HG02938 (cell line): ENCODE results near the gene SLC25A21.

Experiments
- ATAC-seq: cut with Tn5 transposase; IDR thresholded peaks from one replicate; pipeline ENCODE4 v1.9.1; 2021; ENCODE audit warnings: mild to moderate bottlenecking, moderate library complexity; ENCODE audit not compliant: unreplicated experiment

The SLC25A21 gene

DNA sequence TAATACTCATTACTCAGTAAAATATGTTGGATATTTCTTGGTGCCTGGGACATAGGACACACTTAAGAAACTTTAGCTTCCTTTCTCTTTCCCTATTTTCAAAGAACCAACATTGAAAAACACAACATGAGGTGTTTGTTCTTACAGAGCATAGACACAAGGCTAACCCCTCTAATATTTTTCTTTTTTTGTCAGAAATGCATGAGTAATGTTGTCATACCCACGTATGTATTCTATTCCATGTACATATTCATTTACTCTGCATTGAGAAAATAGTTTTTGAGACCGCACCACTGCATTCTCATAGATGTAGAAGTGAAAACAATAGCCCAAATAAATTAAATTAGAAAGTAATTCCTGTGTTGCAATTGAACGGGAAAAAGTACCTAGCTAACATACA lies 497.7 kb downstream of the SLC25A21 start:
- ATAC-seq: no peak

- ATAC-seq: no peak
These were observed 500.3 kb downstream of the SLC25A21 start for GRCh38 chr14:36672095-36672494.

DNA sequence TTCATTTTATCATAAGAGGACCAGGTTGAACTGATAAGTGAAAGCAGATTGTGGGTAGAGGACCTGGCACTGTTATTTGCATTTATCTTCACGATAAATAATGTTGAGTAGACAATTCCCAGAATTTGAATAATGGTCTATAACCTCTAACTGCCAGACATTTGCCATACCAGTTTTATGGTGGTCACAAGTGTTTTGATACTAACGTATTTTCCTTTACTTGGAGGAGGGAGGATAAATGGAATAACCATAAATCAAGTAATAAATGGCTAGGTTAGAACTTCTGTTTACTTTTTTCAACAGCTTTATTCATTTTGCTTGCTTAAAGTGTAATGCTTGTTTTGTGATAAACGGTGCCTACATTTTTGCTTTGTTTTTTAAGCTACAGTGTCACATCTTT lies 501.3 kb downstream of the SLC25A21 start:
- no peak for ATAC-seq

GRCh38 chr14:36667679-36668078 lies 504.7 kb downstream of the SLC25A21 start:
- no peak for ATAC-seq

DNA sequence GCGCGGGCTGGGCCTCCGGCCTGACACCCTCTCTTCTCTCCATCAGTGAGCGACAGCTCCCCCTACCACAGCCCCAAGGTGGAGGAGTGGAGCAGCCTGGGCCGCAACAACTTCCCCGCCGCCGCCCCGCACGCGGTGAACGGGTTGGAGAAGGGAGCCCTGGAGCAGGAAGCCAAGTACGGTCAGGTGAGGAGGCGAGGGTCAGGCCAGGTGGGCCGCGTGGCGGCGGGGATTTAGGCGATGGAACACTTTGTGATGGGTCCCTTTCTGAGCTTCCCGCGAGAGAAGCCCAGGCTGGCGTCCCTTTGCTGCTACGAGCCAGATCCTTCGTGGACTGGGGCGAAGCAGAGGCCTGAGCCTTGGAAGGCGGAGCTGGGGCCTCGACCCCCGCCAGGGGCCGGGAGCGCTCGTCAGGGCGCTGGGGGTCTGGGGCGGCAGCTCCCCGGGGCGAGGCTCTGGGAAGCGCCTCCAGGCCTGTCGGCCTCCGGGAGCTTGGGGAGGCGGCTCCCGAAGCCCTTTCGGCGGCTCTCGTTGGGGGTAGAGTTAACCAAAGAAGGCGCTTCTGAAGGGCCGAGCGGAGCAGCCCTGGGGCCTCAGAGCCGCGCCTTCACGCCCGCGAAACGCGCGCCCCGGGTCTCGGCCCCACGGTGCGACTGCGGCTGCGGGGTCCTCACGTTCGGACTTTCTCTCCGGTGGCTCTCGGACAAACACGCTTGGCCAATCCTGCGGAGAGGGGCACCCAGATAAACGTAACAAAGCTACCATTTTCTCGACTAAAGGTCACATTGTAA lies 505.8 kb downstream of the SLC25A21 start:
- ATAC-seq: no peak

DNA sequence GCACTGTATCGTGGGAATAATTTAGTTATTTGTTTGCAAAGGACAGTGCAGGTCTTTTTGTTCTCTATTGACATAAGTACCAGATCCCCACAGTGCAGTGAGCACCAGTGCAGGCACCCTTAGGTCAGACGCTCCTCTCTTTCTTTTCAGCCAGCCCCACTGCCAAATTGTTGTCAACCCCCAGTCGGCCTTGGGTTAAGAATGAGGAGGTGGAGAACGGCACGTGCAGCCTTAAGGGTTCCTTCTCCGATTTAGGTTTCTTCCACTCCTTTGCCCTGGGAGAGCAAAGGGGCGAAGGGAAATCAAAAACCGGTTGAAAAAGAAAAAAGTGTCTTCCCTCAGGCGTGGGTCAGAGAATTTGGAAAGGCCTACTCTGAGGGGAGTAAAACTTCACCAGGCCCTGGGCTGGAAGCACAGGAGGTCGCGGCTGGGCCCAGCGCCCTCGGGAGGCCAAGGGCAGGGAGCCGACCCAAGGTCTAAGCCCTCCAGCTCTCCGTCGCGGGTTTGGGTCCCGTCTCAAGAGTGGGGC lies 506.5 kb downstream of the SLC25A21 start:
- ATAC-seq: no peak

DNA sequence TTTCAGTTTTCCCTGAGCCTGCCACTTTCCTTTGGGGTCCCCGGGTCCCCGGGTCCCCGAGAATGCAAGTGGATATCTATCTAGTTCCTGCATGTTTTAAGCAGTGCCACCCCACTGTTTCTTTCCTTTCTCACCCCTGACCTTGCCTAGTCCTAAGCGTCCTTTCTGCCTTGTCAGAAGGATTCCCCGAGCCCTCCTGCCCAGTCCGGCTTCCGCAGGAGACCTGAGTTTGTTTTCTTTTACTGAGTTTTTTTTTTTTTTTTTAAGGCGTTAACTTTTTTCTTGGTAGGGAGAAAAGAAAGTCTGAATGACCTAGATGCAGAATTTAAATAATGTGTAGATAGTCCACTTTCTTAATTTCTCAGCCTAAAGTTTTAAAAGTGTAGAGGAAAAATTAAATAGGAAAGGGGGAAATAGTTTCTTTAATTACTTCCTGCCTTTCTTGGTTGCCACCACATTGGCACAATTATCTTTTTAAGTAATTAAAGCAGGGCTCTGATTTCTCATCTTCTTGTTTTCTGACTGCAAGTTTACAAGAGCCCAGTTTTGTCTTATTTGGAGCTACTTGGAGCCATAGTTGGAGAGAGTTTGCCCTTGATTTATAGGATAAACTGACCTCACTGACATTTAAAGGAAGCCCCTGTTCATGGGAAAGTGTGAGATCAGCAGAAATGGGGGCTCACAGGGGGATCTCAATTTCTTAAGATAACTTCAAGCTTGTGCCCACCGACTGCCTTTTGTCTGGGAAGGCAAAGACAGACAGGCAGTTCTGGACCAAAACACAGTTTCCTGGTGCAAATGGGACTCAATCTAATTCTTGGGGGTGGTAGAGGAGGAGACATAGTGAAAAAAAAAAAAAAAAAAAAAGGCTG lies 507.8 kb downstream of the SLC25A21 start:
- ATAC-seq: no peak

- no peak for ATAC-seq
These were observed 508.7 kb downstream of the SLC25A21 start for GRCh38 chr14:36663404-36664321.

DNA sequence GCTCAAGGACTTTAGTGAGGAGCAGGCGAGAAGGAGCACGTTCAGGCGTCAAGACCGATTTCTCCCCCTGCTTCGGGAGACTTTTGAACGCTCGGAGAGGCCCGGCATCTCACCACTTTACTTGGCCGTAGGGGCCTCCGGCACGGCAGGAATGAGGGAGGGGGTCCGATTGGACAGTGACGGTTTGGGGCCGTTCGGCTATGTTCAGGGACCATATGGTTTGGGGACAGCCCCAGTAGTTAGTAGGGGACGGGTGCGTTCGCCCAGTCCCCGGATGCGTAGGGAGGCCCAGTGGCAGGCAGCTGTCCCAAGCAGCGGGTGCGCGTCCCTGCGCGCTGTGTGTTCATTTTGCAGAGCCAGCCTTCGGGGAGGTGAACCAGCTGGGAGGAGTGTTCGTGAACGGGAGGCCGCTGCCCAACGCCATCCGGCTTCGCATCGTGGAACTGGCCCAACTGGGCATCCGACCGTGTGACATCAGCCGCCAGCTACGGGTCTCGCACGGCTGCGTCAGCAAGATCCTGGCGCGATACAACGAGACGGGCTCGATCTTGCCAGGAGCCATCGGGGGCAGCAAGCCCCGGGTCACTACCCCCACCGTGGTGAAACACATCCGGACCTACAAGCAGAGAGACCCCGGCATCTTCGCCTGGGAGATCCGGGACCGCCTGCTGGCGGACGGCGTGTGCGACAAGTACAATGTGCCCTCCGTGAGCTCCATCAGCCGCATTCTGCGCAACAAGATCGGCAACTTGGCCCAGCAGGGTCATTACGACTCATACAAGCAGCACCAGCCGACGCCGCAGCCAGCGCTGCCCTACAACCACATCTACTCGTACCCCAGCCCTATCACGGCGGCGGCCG lies 509.6 kb downstream of the SLC25A21 start:
- no peak for ATAC-seq

GRCh38 chr14:36662258-36662542 lies 510.2 kb downstream of the SLC25A21 start:
- ATAC-seq: no peak

- ATAC-seq: peak; percentile 93
These were observed 510.7 kb downstream of the SLC25A21 start, which contains the start of gene PAX9 for GRCh38 chr14:36661506-36662257. Gene PAX9, plus strand, starts transcription at chr14:36661860. Its CDS starts 230 bp downstream, at chr14:36662090.

DNA sequence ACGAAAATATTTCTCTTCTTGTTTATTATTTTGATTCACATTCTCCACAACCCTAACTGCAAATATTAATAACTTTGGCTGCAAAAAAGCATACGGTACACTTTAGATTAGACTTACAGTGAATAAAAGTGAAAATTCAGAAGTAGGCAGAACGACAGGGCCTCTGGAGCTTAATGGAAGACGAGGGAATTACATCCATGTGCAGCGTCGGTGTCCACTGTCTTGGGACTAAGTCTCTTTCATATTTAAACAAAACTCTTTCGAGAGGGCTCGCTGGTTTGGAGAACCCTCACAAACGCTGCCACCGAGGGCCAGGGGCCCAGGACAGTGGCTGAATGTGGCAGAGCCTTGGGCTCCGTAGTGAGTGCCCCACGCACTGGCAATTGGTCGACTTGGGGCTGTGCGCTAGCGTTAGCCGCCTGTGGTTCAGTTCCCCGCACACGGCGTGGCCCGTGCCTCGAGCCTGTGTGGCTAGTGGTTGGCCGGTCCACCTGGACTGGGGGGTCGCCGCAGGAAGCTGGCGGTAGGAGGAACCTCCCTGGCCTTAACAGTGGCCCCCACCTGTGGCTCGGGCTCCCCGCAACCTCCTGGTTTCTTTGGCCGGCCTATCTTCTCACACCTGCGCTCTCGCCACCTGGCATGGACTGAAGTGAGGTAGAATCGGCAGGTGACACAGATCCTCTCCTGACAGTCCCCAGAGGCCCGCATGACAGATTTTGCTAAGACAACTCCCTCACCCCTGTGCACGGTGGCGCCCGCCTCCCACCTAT lies 511.5 kb downstream of the SLC25A21 start:
- ATAC-seq: peak; percentile 7

DNA sequence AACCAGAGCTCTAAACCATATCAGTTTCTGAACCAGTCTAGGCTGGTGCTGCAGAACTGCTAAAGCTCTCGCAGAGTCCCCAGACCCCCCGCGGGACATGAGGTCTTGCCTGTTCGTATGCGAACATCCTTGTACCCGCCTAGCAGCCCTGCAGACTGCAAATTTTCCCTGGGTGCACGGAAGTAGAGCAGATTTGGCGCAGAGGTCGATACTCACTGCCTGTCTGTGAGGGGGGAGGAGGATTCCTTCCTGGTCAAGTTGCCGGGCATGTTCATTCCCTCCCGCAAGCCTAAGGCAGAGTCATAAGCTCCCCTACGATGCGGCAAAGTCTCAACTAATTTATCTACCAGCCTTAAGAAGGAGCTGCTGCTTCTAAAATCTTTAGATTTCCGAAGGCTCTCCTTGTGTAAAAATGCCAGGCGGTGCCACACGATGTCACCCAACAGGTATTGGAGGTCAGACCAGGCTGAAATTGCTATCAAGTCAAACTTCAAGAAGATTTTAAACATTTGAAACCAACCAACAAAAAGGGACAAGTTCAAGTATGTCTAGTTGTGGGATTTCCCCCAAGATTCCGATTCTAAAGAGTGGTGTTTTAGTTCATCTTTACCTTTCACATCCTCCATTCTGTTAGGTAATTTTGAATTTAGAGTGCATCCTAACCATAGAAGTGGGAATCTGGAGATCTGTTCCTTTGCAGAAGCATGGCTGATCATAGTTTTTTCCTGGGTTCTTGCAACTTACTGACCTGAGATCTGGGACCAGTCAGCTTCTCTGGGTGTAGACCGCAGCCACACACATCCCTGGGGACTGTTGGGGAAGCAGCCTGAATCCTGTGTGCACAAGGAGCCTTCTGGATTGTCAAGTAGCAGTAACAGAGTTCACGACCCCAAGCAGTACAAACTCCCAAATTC lies 512.3 kb downstream of the SLC25A21 start:
- ATAC-seq: no peak

GRCh38 chr14:36659010-36659821 lies 513.2 kb downstream of the SLC25A21 start:
- ATAC-seq: no peak

DNA sequence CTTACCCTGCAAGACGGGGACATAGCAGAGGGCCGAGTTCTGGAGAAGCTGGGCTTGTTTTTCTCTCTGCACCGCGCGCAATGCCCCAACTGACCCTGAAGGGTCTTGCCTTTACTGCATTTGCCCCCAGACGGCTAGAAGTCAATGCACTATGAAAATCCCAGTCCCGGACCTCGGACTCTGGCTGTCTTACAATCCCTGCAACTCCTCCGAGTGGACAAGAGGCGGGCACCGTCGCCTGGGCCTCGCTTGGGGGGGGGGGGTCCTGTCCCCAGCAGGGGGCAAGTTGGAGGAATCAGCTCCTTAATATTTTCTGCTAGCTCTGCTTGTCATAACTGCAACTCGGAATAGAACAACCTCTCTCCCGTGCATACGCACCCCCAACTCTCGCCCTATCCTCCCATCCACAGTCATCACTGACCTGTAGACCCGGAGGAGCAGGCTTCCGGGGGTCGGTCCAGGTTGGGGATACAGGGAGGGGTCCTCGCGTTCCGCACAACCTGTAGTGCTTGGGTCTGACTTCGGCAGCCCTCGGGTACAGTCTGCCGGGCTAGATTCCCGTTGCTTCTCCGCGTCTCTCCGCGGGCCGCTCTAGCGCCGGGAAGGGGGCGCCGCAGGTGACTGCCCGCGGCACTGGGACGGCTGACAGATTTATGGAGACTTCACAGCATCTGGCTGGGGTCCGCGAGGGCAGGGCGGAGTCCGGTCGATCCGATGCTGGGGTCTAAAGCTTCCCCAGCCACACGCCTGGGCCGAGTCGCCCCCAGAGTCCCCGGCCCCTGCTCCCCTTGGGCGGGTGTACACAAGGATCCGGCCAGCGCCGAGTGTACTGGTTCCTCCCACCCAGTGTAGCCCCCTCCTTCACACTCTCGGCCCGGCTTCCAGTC lies 514.0 kb downstream of the SLC25A21 start:
- no peak for ATAC-seq
